Gastrocnemius medialis (tissue), 4 donors: ENCODE data around the gene NUBPL. TPM values are rescaled to one million over a fixed set of nuclear protein-coding genes. Genes with fewer than 3 reads are reported as not detected.
"Not testable (repeated sequence)": the region's sequence is repeated elsewhere in the genome, so short reads cannot be mapped to it uniquely, and the experiment has no call there.

Experiments used
- ATAC-seq, 2 donors: fragments of 150-250 bp; one replicate each; pipeline ENCODE4 v1.9.1; 2016
- DNase-seq, 2 donors: peaks; one replicate each; pipeline ENCODE4 v3.0.0-alpha.2; 2019
- H3K27ac ChIP-seq, 4 donors: fragments of 200-600 bp; sonication (generic); 1 replicate in 1 of 4; 2 replicates in 3 of 4; pipeline ENCODE4 v1.5.1; 2016 to 2018; ENCODE audit warnings: mild to moderate bottlenecking in 2 of 4, moderate library complexity in 1 of 4
- H3K27me3 ChIP-seq, 3 donors: fragments of 200-600 bp; sonication (generic) in 2 of 3; 1 replicate in 1 of 3; 2 replicates in 2 of 3; pipeline versions ENCODE4 v1.5.1 to v1.6.0; 2016 to 2019; ENCODE audit warnings: mild to moderate bottlenecking in 1 of 3, moderate library complexity in 1 of 3
- H3K36me3 ChIP-seq, 2 donors: fragments of 200-600 bp; sonication (generic) in 1 of 2; one replicate each; pipeline ENCODE4 v1.5.1; 2017 to 2018
- H3K4me1 ChIP-seq, 2 donors: fragments of 200-600 bp; sonication (generic) in 1 of 2; one replicate each; pipeline ENCODE4 v1.5.1; 2016 to 2017; ENCODE audit warnings: mild to moderate bottlenecking in 2 of 2
- H3K4me3 ChIP-seq, 4 donors: fragments of 200-600 bp; sonication (generic) in 3 of 4; 1 replicate in 1 of 4; 2 replicates in 3 of 4; pipeline ENCODE4 v1.5.1; 2016 to 2019; ENCODE audit warnings: mild to moderate bottlenecking in 2 of 4
- H3K9me3 ChIP-seq, 3 donors: fragments of 200-600 bp; sonication (generic) in 2 of 3; 1 replicate in 1 of 3; 2 replicates in 2 of 3; pipeline ENCODE4 v1.5.1; 2016 to 2019
- CTCF ChIP-seq, 5 experiments: fragments of 450-650 bp in 3 of 5; fragments of 200-600 bp in 2 of 5; sonication (generic) in 2 of 5; IDR thresholded peaks in 4 of 5; conservative IDR thresholded peaks in 1 of 5; 1 replicate in 4 of 5; 2 replicates in 1 of 5; pipeline ENCODE4 v1.5.1; 2016 to 2019; ENCODE audit warnings: antibody characterized with exemption in 5 of 5, mild to moderate bottlenecking in 3 of 5, moderate library complexity in 3 of 5
- POLR2A ChIP-seq, 2 donors: fragments of 450-650 bp; IDR thresholded peaks; one replicate each; pipeline ENCODE4 v1.6.1; 2017; ENCODE audit warnings: antibody characterized with exemption in 2 of 2, mild to moderate bottlenecking in 2 of 2, moderate library complexity in 2 of 2
- in situ Hi-C, 4 donors: fragments of 200-750 bp; cut with MboI; loops; one replicate each; pipeline versions ENCODE4 v1.15.0 to v1.8.0; 2017; ENCODE audit warnings: low sequenced_read_pairs in 4 of 4
- intact Hi-C: fragments of 100-400 bp; cut with DNase I; formaldehyde crosslinking; loops from one replicate; pipeline ENCODE4 v1.15.1; 2023; ENCODE audit warnings: low total_unique reads
- total RNA-seq, 4 donors: library from RNA; depleted of rRNA; stranded (reverse); fragments of >200 nt; gene quantifications; one replicate each; pipeline versions ENCODE4 v1.1.0 to v1.2.3, GENCODE V29; 2016

The NUBPL gene
- total RNA-seq, 4 donors from 2014 or later, result 4.5 to 12.3 (median 7.7) TPM

- in situ Hi-C loops, result no loop called here
- ATAC-seq, result peak in 1 of 2 donors; percentile 24
Measured at GRCh38 chr14:31843361-31844091, 282.3 kb downstream of the NUBPL start.

DNA sequence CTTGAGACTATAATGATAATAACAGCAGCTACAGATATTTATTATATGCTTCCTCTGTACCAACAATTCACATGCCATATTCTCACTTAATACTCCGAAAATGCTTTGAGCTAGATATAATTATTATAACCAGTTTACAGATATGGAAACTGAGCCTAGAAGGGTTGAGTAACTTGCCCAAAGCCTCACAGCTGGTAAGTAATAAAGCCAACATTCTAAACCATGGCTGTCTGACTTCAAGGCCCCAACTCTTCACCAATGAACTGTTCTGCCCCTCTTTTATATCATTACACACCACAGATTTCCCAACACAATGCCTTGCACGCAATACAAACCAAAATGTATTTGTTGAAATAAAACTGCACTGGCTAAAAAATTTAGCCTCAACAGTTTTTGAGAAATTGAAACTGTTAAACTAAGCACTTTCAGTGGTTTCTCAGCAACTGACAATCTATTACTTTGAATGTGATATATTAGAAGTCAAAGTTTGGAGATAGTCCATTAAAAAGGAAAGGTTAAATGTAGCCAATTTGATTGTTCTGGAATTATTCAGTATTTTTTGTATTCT lies 293.4 kb downstream of the NUBPL start:
- intact Hi-C loops (no loop called here), in situ Hi-C loops (no loop called here)
- Histone ChIP-seq H3K4me3 (no peak overlapping the region), H3K27me3 (no peaks in the 10 kb centered on the region), H3K4me1 (no peaks in the 10 kb centered on the region), H3K9me3 (no peaks in the 10 kb centered on the region), H3K36me3 (peaks cover 0 to 4% of the 10 kb centered on the region in 2 donors), H3K27ac (no peak overlapping the region)
- ATAC-seq (no peak), DNase-seq (no peak)
- TF ChIP-seq CTCF (IDR thresholded peaks at IDR 0.05 in 4 of 5, conservative IDR thresholded peaks at IDR 0.05 in 1 of 5) (no peak), POLR2A (IDR thresholded peaks at IDR 0.05) (no peak)

More at GRCh38 chr14:31843361-31844091, 282.3 kb downstream of the NUBPL start:
- no peaks in the 10 kb centered on the region for H3K27me3 ChIP-seq
- intact Hi-C loops, result no loop called here
- no peaks in the 10 kb centered on the region for H3K36me3 ChIP-seq
- no peak overlapping the region for H3K4me3 ChIP-seq
- peaks cover 0 to 11% of the 10 kb centered on the region in 2 donors for H3K4me1 ChIP-seq
- H3K9me3 ChIP-seq, result no peaks in the 10 kb centered on the region
- TF ChIP-seq POLR2A (IDR thresholded peaks at IDR 0.05), result no peak
- no peak for TF ChIP-seq CTCF (IDR thresholded peaks at IDR 0.05 in 4 of 5, conservative IDR thresholded peaks at IDR 0.05 in 1 of 5)
- no peak for DNase-seq
- H3K27ac ChIP-seq, result no peak overlapping the region

DNA sequence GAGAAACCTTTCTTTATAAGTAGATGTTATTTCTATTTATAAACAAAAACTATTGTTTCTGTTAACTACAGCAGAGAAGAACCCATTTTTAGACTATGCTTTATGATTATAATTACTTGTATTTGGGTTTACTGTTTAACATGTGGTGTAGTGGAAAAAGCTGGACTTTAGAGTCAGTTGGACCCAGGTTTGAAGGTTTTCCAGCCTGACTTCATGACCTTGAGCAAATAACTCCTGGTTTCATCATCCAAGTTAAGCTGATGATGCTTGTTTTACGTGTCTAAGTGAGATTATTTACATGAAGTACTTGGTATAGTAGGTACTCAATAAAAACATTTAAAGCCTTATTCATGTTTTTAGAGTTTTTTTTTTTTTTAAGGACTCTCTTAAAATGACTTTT lies 294.1 kb downstream of the NUBPL start:
- no peaks in the 10 kb centered on the region for H3K9me3 ChIP-seq
- H3K27ac ChIP-seq, result no peak overlapping the region
- H3K27me3 ChIP-seq, result no peaks in the 10 kb centered on the region
- DNase-seq, result no peak
- no peak for ATAC-seq
- TF ChIP-seq CTCF (IDR thresholded peaks at IDR 0.05 in 4 of 5, conservative IDR thresholded peaks at IDR 0.05 in 1 of 5), result no peak
- TF ChIP-seq POLR2A (IDR thresholded peaks at IDR 0.05), result no peak
- in situ Hi-C loops, result no loop called here
- H3K36me3 ChIP-seq, result peaks cover 0 to 4% of the 10 kb centered on the region in 2 donors
- no peaks in the 10 kb centered on the region for H3K4me1 ChIP-seq
- H3K4me3 ChIP-seq, result no peak overlapping the region
- intact Hi-C loops, result no loop called here

GRCh38 chr14:31856003-31856402 lies 294.8 kb downstream of the NUBPL start:
- H3K27ac ChIP-seq, H3K9me3 ChIP-seq, in situ Hi-C loops: not testable (repeated sequence)

GRCh38 chr14:31858868-31859267 lies 297.7 kb downstream of the NUBPL start:
- Histone ChIP-seq H3K9me3 (no peaks in the 10 kb centered on the region), H3K27me3 (no peaks in the 10 kb centered on the region), H3K4me3 (no peak overlapping the region), H3K27ac (no peak overlapping the region), H3K4me1 (no peaks in the 10 kb centered on the region), H3K36me3 (no peaks in the 10 kb centered on the region)
- TF ChIP-seq CTCF (IDR thresholded peaks at IDR 0.05 in 4 of 5, conservative IDR thresholded peaks at IDR 0.05 in 1 of 5) (no peak), POLR2A (IDR thresholded peaks at IDR 0.05) (no peak)
- DNase-seq, result no peak
- in situ Hi-C loops (no loop called here), intact Hi-C loops (no loop called here)
- ATAC-seq, result no peak

More at GRCh38 chr14:31856003-31856402, 294.8 kb downstream of the NUBPL start:
- ATAC-seq, H3K36me3 ChIP-seq, H3K4me3 ChIP-seq, H3K27me3 ChIP-seq, DNase-seq, intact Hi-C loops, H3K4me1 ChIP-seq: not testable (repeated sequence)
